ENCODE measurements around the gene WDR5B.
A peak's percentile ranks its signal among the peaks of the same experiment; 100 is the strongest.

The WDR5B gene

GRCh38 chr3:122407946-122408345 is 7.9 kb downstream of the WDR5B start:
- DNase-seq (ENCODE audit: low read depth): no peak

- no peak for DNase-seq (ENCODE audit: low read depth)
Observed at GRCh38 chr3:122406198-122406597, 9.7 kb downstream of the WDR5B start.

GRCh38 chr3:122405015-122405414 is 10.8 kb downstream of the WDR5B start:
- no peak for DNase-seq (ENCODE audit: low read depth)

GRCh38 chr3:122403489-122403888 is 12.4 kb downstream of the WDR5B start:
- no peak for DNase-seq (ENCODE audit: low read depth)

GRCh38 chr3:122398920-122399319 is 16.9 kb downstream of the WDR5B start:
- no peak for DNase-seq (ENCODE audit: low read depth)

- DNase-seq (ENCODE audit: low read depth): no peak
Observed at GRCh38 chr3:122397201-122397600, 18.7 kb downstream of the WDR5B start.

- DNase-seq (ENCODE audit: low read depth): no peak
Observed at GRCh38 chr3:122396511-122396910, 19.4 kb downstream of the WDR5B start.

- DNase-seq (ENCODE audit: low read depth): no peak
Observed at GRCh38 chr3:122395582-122395981, 20.3 kb downstream of the WDR5B start.

GRCh38 chr3:122394173-122394572 is 21.7 kb downstream of the WDR5B start:
- DNase-seq (ENCODE audit: low read depth): no peak

GRCh38 chr3:122392868-122393844 is 22.7 kb downstream of the WDR5B start:
- no peak for DNase-seq (ENCODE audit: low read depth)

- DNase-seq (ENCODE audit: low read depth): no peak
Observed at GRCh38 chr3:122391681-122392446, 24.0 kb downstream of the WDR5B start.

GRCh38 chr3:122390665-122391064 is 25.2 kb downstream of the WDR5B start:
- DNase-seq (ENCODE audit: low read depth): no peak

- DNase-seq (ENCODE audit: low read depth): no peak
Observed at GRCh38 chr3:122389892-122390291, 26.0 kb downstream of the WDR5B start.

- no peak for DNase-seq (ENCODE audit: low read depth)
Observed at GRCh38 chr3:122389197-122389596, 26.7 kb downstream of the WDR5B start.

- no peak for DNase-seq (ENCODE audit: low read depth)
Observed at GRCh38 chr3:122387709-122388108, 28.2 kb downstream of the WDR5B start.

GRCh38 chr3:122383771-122384697 is 31.8 kb downstream of the WDR5B start, which contains the start of gene FAM162A:
Gene FAM162A (plus strand): TSS chr3:122384182. CDS start chr3:122384266, 84 bp downstream.
- peak; percentile 71 for DNase-seq (ENCODE audit: low read depth)

- DNase-seq (ENCODE audit: low read depth): peak; percentile 55
Observed at GRCh38 chr3:122382888-122383666, 32.8 kb downstream of the WDR5B start, which contains the start of gene MIX23. Gene MIX23 (minus strand): TSS chr3:122383231. CDS start chr3:122383224, 7 bp downstream.

- no peak for DNase-seq (ENCODE audit: low read depth)
Observed at GRCh38 chr3:122377975-122378374, 37.9 kb downstream of the WDR5B start.

- DNase-seq (ENCODE audit: low read depth): no peak
Observed at GRCh38 chr3:122374034-122374433, 41.8 kb downstream of the WDR5B start.

- no peak for DNase-seq (ENCODE audit: low read depth)
Observed at GRCh38 chr3:122366379-122366749, 49.5 kb downstream of the WDR5B start.
